Measurements from ENCODE around the gene SNX13. TPM values are rescaled to one million over a fixed set of nuclear protein-coding genes. Genes with fewer than 3 reads are reported as not detected.

SNX13 gene
- total and polyA plus RNA-seq, 2 donors (not counting 3 experiments of a cell fraction or from before 2014, with no cell fraction given), result 6.1 to 28.5 TPM

GRCh38 chr7:17962652-17963051 lies 22.4 kb upstream of the SNX13 start:
- FAIRE-seq, result no peak
- Histone ChIP-seq H3K4me2 (ENCODE audit: insufficient read depth, low read length) (no peak overlapping the region), H3K9me3 (replicated peaks; ENCODE audit: control insufficient read depth, insufficient read depth, low read length) (peaks cover 2% of the 10 kb centered on the region), H3K9ac (replicated peaks; ENCODE audit: extremely low read depth, insufficient read depth, low read length) (no peak overlapping the region), H3K27ac (ENCODE audit: insufficient read depth, low read depth, low read length) (no peak overlapping the region), H2AFZ (ENCODE audit: low read depth, low read length) (no peak overlapping the region), H3K9me1 (replicated peaks; ENCODE audit: control insufficient read depth, extremely low read depth, insufficient read depth, low read length) (no peaks in the 10 kb centered on the region), H3K79me2 (ENCODE audit: control insufficient read depth, insufficient read depth, low read length) (no peaks in the 10 kb centered on the region), H3K4me1 (ENCODE audit: control insufficient read depth, extremely low read depth, insufficient read depth, low read length) (peaks cover 7% of the 10 kb centered on the region), H3K4me3 (replicated peaks in 1 of 3; ENCODE audit: insufficient read depth in 1 of 3, low read depth in 1 of 3, low read length in 3 of 3) (no peak overlapping the region), H4K20me1 (replicated peaks; ENCODE audit: control insufficient read depth, extremely low read depth, insufficient read depth, low read length) (no peaks in the 10 kb centered on the region), H3K36me3 (ENCODE audit: control insufficient read depth in 2 of 2, extremely low read depth in 1 of 2, insufficient read depth in 2 of 2, low read length in 2 of 2) (no peaks in the 10 kb centered on the region), H3K27me3 (ENCODE audit: control insufficient read depth in 2 of 2, insufficient read depth in 2 of 2, low read length in 2 of 2) (no peaks in the 10 kb centered on the region)
- BruUV-seq (replicated peaks), result no TSS peak
- ChIA-PET POLR2A (no interaction called here), CTCF (interaction anchor here (1.2 to 1.3 kb wide), 2 partner anchors 10 to 193 kb away, joined by 3 to 4 read pairs; no protein-coding TSS in a partner anchor)
- TF ChIP-seq POLR2A (IDR thresholded peaks at IDR 0.05; ENCODE audit: low read depth, low read length) (no peak), EZH2 (IDR thresholded peaks at IDR 0.05; ENCODE audit: borderline replicate concordance, low read depth, low read length, severe bottlenecking) (no peak), GATA2 (IDR thresholded peaks at IDR 0.05; ENCODE audit: insufficient read depth, insufficient read length, low read depth, low read length) (no peak), CTCF (IDR thresholded peaks at IDR 0.05; ENCODE audit: extremely low read depth in 1 of 2, insufficient read depth in 1 of 2, low read depth in 1 of 2, low read length in 2 of 2) (no peak), POLR2AphosphoS5 (IDR thresholded peaks at IDR 0.05; ENCODE audit: insufficient read depth, low read depth, low read length) (no peak), MYC (IDR thresholded peaks at IDR 0.05; ENCODE audit: low read depth, low read length) (no peak), JUN (IDR thresholded peaks at IDR 0.05; ENCODE audit: borderline replicate concordance, insufficient read depth, insufficient read length, low read depth) (no peak), MAX (IDR thresholded peaks at IDR 0.05; ENCODE audit: insufficient read depth, insufficient read length) (no peak), FOS (IDR thresholded peaks at IDR 0.05; ENCODE audit: borderline replicate concordance, insufficient read depth, low read length) (no peak)
- intact Hi-C loops (cut with micrococcal nuclease), result no loop called here
- DNase-seq (ENCODE audit: low read depth, low spot score), result no peak
- dilution Hi-C loops (cut with MboI; ENCODE audit: extremely low pct_ligation_motif_present, low sequenced_read_pairs), result no loop called here
